Panc1 (cell line): Measurements from ENCODE around the gene NME4.

Experiments
- CTCF ChIP-seq: fragments of 450-650 bp; IDR thresholded peaks from 2 replicates; pipeline ENCODE4 v1.5.1; 2017; ENCODE audit warnings: mild to moderate bottlenecking
- POLR2AphosphoS5 ChIP-seq: IDR thresholded peaks from 2 replicates; pipeline ENCODE4 v1.6.1; 2012; ENCODE audit warnings: mild to moderate bottlenecking, low read depth, low read length, moderate library complexity
- TCF7L2 ChIP-seq: IDR thresholded peaks from 2 replicates; pipeline ENCODE4 v1.6.1; 2011; ENCODE audit warnings: mild to moderate bottlenecking, low read depth, low read length, inconsistent platforms
- TF ChIP-seq, protein P1 (sequence below), 2 experiments: IDR thresholded peaks; 2 replicates each; pipeline ENCODE4 v1.6.1; 2011 to 2012; ENCODE audit warnings: low read depth in 2 of 2, control low read depth in 1 of 2, low read length in 1 of 2, mild to moderate bottlenecking in 1 of 2, moderate library complexity in 1 of 2; ENCODE audit not compliant: insufficient read depth in 1 of 2

GRCh38 chr16:424033-424622 lies 27.1 kb downstream of the NME4 start:
- TF ChIP-seq, protein P1, sequence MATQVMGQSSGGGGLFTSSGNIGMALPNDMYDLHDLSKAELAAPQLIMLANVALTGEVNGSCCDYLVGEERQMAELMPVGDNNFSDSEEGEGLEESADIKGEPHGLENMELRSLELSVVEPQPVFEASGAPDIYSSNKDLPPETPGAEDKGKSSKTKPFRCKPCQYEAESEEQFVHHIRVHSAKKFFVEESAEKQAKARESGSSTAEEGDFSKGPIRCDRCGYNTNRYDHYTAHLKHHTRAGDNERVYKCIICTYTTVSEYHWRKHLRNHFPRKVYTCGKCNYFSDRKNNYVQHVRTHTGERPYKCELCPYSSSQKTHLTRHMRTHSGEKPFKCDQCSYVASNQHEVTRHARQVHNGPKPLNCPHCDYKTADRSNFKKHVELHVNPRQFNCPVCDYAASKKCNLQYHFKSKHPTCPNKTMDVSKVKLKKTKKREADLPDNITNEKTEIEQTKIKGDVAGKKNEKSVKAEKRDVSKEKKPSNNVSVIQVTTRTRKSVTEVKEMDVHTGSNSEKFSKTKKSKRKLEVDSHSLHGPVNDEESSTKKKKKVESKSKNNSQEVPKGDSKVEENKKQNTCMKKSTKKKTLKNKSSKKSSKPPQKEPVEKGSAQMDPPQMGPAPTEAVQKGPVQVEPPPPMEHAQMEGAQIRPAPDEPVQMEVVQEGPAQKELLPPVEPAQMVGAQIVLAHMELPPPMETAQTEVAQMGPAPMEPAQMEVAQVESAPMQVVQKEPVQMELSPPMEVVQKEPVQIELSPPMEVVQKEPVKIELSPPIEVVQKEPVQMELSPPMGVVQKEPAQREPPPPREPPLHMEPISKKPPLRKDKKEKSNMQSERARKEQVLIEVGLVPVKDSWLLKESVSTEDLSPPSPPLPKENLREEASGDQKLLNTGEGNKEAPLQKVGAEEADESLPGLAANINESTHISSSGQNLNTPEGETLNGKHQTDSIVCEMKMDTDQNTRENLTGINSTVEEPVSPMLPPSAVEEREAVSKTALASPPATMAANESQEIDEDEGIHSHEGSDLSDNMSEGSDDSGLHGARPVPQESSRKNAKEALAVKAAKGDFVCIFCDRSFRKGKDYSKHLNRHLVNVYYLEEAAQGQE (IDR thresholded peaks at IDR 0.05; ENCODE audit: insufficient read depth in 1 of 2, low read depth in 2 of 2, low read length in 1 of 2) = no peak
- TF ChIP-seq CTCF (no peak), POLR2AphosphoS5 (no peak), TCF7L2 (peak; percentile 36; the same call in 1 of the 2 replicates)
